ENCODE data around the gene HSPB8.

GRCh38 chr12:119239040-119239439 lies 60.3 kb downstream of the HSPB8 start:
- TF ChIP-seq CTCF (IDR thresholded peaks at IDR 0.05; ENCODE audit: insufficient read depth, low read length) (no peak), GABPA (IDR thresholded peaks at IDR 0.05; ENCODE audit: low read depth) (no peak), POLR2AphosphoS5 (IDR thresholded peaks at IDR 0.05; ENCODE audit: low read depth) (no peak)
